ENCODE measurements around the gene KHNYN. TPM values are rescaled to one million over a fixed set of nuclear protein-coding genes. Genes with fewer than 3 reads are reported as not detected.
A peak's percentile ranks its signal among the peaks of the same experiment; 100 is the strongest.

KHNYN gene
- total RNA-seq, 4 donors from 2014 or later = 66.0 to 147 (median 90.6) TPM

DNA sequence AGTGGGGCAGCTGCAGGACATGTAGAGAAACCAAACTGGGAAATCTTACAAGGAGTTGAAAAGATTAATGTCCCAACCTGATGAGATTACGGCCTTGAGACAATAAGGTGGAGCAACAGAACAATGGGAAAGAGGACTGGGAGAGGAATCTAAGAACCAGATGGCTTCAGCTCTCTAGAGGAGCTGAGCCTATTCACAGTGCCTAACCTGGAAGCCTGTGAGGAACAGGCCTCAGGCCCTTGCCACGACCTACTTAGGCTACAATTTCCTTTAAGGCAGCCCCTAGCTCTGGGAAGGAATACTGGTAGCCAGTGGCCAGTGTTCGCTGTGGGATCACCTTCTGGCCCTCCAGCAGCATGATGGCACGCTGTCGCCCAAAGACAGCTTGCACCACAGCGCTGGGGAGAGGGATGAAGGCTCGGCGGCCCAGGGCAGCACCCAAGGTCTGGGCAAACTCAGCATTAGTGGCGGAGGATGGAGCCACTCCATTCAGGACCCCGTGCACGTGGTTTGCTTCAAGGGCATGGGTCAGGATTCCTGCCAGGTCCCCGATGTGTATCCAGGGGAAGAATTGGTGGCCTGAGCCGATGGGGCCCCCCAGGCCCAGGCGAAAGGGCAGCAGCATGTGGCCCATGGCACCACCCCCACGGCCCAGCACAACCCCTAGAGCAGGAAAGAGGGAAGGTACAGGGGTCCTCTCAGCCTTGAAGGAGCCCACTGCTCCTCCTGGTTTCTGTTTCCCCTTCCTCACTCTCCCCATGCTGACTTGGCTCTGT lies 10.3 kb downstream of the KHNYN start:
- intact Hi-C loops (cut with DNase I; ENCODE audit: low total_unique reads) = loop anchor here (2.0 to 5.0 kb wide), 2 partner anchors 205 to 1933 kb away; no protein-coding TSS in a partner anchor
- no peak overlapping the region for H3K4me3 ChIP-seq (ENCODE audit: low read depth, poor library complexity, severe bottlenecking)
- TF ChIP-seq, protein P1, sequence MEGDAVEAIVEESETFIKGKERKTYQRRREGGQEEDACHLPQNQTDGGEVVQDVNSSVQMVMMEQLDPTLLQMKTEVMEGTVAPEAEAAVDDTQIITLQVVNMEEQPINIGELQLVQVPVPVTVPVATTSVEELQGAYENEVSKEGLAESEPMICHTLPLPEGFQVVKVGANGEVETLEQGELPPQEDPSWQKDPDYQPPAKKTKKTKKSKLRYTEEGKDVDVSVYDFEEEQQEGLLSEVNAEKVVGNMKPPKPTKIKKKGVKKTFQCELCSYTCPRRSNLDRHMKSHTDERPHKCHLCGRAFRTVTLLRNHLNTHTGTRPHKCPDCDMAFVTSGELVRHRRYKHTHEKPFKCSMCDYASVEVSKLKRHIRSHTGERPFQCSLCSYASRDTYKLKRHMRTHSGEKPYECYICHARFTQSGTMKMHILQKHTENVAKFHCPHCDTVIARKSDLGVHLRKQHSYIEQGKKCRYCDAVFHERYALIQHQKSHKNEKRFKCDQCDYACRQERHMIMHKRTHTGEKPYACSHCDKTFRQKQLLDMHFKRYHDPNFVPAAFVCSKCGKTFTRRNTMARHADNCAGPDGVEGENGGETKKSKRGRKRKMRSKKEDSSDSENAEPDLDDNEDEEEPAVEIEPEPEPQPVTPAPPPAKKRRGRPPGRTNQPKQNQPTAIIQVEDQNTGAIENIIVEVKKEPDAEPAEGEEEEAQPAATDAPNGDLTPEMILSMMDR (IDR thresholded peaks at IDR 0.05) = no peak
- no peak for TF ChIP-seq POLR2A (IDR thresholded peaks at IDR 0.05)
- WGBS, 2 donors = 68 to 70% methylated on average over 15 of the region's 15 CpGs
- no peak for DNase-seq (ENCODE audit: low spot score in 2 of 2)

DNA sequence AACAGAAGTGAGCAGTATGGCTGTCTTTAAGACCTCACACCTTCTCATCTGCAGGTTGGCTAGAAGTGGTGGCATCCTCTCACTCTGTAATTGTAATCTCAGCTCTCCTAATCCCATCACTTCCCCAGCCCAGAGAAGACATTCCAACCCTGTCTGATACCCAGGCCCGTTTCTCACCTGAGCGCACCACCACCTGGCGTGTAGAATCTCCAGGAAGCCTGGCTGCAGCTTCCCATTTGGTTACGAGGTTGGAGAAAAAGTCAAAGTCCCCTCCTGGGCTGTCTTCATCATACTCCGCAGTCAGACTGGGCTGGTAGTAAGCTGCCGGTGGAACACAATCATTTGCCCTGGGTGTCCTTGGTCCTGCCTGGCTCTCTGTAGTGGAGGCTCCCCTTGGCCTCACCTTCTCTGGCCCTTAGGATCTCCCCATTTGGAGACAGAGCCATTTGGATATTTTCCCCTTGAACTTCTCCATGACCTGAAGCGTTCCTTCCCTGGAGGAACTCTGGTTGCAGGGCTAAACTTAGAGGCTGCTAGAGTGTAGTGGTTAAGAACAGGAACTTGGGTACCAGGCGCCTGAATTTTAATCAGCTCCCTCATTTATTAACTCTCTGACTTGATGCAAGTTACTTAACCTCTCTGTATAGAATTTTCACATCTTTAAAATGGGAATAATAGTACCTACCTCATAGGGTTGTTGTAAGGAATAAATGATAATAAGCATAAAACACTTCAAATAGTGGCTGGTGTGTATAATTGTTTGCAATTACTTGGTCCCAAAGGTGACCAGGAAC lies 11.0 kb downstream of the KHNYN start:
- 76 to 80% methylated on average over 8 of the region's 8 CpGs for WGBS, 2 donors
- intact Hi-C loops (cut with DNase I; ENCODE audit: low total_unique reads) = loop anchor here (2.0 to 5.0 kb wide), 2 partner anchors 206 to 1934 kb away; no protein-coding TSS in a partner anchor
- TF ChIP-seq POLR2A (IDR thresholded peaks at IDR 0.05) = no peak
- TF ChIP-seq, protein P1 (IDR thresholded peaks at IDR 0.05) = no peak
- no peak for DNase-seq (ENCODE audit: low spot score in 2 of 2)
- H3K4me3 ChIP-seq (ENCODE audit: low read depth, poor library complexity, severe bottlenecking) = no peak overlapping the region

DNA sequence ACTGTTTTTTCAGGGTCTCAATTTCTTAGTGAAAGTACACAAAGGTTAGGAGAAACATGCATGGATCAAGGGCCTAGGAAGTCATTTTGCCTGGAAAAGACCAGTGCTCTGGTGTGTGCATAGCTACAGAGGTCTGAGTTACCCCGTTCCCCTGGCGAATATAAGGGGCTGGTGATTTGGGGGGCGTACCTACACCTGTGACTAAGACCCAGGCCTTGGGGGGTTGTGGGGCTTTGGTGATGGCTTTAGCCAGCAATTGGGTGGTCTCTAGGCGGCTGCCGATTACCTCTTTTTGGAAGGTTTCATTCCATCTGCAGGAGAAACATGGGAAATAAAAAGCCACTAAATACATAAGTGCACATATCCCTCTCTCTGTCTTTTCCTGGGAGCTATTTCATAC lies 11.7 kb downstream of the KHNYN start:
- intact Hi-C loops (cut with DNase I; ENCODE audit: low total_unique reads) = loop anchor here (2.0 to 5.0 kb wide), 2 partner anchors 207 to 1934 kb away; no protein-coding TSS in a partner anchor
- TF ChIP-seq POLR2A (IDR thresholded peaks at IDR 0.05) = no peak
- TF ChIP-seq, protein P1 (IDR thresholded peaks at IDR 0.05) = no peak
- DNase-seq (ENCODE audit: low spot score in 2 of 2) = no peak
- no peak overlapping the region for H3K4me3 ChIP-seq (ENCODE audit: low read depth, poor library complexity, severe bottlenecking)
- 48 to 51% methylated on average over 5 of the region's 5 CpGs for WGBS, 2 donors

DNA sequence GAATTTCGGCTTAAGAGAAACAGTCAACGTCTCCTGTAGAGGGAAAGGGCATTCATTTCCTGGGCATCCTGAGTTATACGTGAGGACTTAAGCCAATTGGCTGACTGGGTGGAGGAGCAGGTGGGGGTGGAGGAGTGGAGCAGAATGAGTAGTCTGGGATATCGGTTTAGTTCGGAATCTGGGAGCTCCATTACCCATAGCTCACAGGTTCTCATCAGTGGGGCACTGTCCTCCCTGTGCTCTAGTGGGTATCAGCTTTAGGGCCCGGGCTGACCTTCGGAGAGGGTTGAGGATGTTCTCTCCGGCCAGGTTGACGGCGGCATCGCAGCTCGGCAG lies 12.1 kb downstream of the KHNYN start:
- DNase-seq (ENCODE audit: low spot score in 2 of 2) = peak in 1 of 2 donors; percentile 56
- TF ChIP-seq, protein P1 (IDR thresholded peaks at IDR 0.05) = no peak
- no peak for TF ChIP-seq POLR2A (IDR thresholded peaks at IDR 0.05)
- 4% methylated on average over 7 to 12 of the region's 12 CpGs for WGBS, 2 donors
- intact Hi-C loops (cut with DNase I; ENCODE audit: low total_unique reads) = loop anchor here (2.0 to 5.0 kb wide), 2 partner anchors 207 to 1935 kb away; no protein-coding TSS in a partner anchor
- H3K4me3 ChIP-seq (ENCODE audit: low read depth, poor library complexity, severe bottlenecking) = peak overlapping the region; percentile 40

DNA sequence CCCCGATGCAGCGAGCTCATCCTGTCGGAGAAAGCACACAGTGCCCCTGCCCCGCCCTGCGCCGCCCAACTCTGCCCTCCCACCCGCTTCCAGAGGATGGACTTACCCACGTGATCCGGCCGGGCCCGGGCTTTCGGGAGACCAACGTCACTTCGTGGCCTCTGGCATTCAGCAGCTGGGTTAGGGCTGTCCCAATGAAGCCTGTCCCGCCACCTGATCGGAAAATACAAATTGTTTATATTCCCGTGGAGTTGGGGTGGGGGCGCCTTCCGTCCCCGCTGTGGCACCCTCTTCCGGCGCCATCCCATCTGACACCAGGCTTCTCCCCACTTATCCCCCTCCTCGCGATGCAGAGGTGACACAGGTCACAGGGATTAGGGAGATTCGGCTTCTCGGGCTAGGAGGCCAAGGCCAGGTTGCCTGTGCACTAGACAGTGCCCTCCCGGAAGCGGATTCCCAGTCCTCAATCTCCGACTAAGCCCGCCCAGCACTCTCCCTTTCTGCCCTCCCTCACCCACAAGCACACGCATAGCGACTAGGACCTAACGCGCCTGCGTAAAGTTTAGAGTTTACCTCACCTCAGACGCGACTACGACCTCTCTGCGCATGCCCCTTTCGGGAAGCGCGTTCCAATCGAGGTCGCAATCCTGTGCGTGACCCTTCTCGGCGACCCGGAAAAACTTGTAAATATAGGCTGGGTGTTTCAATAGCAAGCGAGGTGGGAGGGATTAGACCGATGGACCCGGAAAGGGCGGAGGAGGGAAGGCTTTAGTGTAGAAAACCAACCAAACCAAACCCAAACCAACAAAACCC lies 12.7 kb downstream of the KHNYN start, which contains the start of gene SDR39U1:
Gene SDR39U1 (minus strand): TSS at position 537 of the 813 bp plus-strand sequence. CDS start 7 bp downstream, at position 530.
- intact Hi-C loops (cut with DNase I; ENCODE audit: low total_unique reads) = loop anchor here (5.0 kb wide), 1 partner anchor 1935 kb away; no protein-coding TSS in a partner anchor
- DNase-seq (ENCODE audit: low spot score in 2 of 2) = peak; percentile 99 to 100
- 0% methylated on average over 47 to 51 of the region's 52 CpGs for WGBS, 2 donors
- peak within 1 kb of the TSS; percentile 40 for H3K4me3 ChIP-seq (ENCODE audit: low read depth, poor library complexity, severe bottlenecking)
- TF ChIP-seq POLR2A (IDR thresholded peaks at IDR 0.05) = peak in 1 of 2 donors; percentile 66
- TF ChIP-seq, protein P1 (IDR thresholded peaks at IDR 0.05) = no peak

All from lower leg skin (tissue), 4 donors.